Astrocyte (in vitro differentiated cells and primary cell): Measurements from ENCODE around the gene SLC12A3. TPM values are rescaled to one million over a fixed set of nuclear protein-coding genes. Genes with fewer than 3 reads are reported as not detected.

Experiments
- DNase-seq: peaks from one replicate; pipeline ENCODE4 v3.0.0-alpha.2; 2010; ENCODE audit warnings: low read depth
- FAIRE-seq: peaks from 2 replicates; lab custom pipeline; 2011; peaks lifted over from hg19 to GRCh38; lab: Jason Lieb, UNC
- H2AFZ ChIP-seq: 2 replicates; pipeline ENCODE4 v1.6.0; 2012; ENCODE audit warnings: low read depth, low read length, inconsistent platforms
- H3K27ac ChIP-seq: 2 replicates; pipeline ENCODE4 v1.5.1; 2011; ENCODE audit warnings: low read depth, low read length, inconsistent platforms
- H3K27me3 ChIP-seq: 2 replicates; pipeline ENCODE4 v1.6.0; 2011; ENCODE audit warnings: low read length, inconsistent platforms; ENCODE audit not compliant: insufficient read depth
- H3K36me3 ChIP-seq: 2 replicates; pipeline ENCODE4 v1.5.1; 2011; ENCODE audit warnings: low read length, inconsistent platforms; ENCODE audit not compliant: insufficient read depth
- H3K4me1 ChIP-seq: 2 replicates; pipeline ENCODE4 v1.5.1; 2011; ENCODE audit warnings: low read length, inconsistent platforms; ENCODE audit not compliant: insufficient read depth
- H3K4me2 ChIP-seq: 2 replicates; pipeline ENCODE4 v1.6.0; 2012; ENCODE audit warnings: low read length, inconsistent platforms
- H3K4me3 ChIP-seq: 2 replicates; pipeline ENCODE4 v1.5.1; 2011; ENCODE audit warnings: low read depth, mild to moderate bottlenecking, low read length, inconsistent platforms; ENCODE audit not compliant: insufficient read depth
- H3K79me2 ChIP-seq: 2 replicates; pipeline ENCODE4 v1.6.0; 2012; ENCODE audit warnings: mild to moderate bottlenecking, low read length, inconsistent platforms; ENCODE audit not compliant: insufficient read depth
- H3K9ac ChIP-seq: 2 replicates; pipeline ENCODE4 v1.6.0; 2012; ENCODE audit warnings: mild to moderate bottlenecking, low read length, inconsistent platforms
- H3K9me3 ChIP-seq: 2 replicates; pipeline ENCODE4 v1.5.1; 2012; ENCODE audit warnings: low read depth, mild to moderate bottlenecking, low read length, inconsistent platforms; ENCODE audit not compliant: insufficient read depth
- H4K20me1 ChIP-seq: 2 replicates; pipeline ENCODE4 v1.6.0; 2012; ENCODE audit warnings: low read length, inconsistent platforms; ENCODE audit not compliant: insufficient read depth
- H3K27ac Mint-ChIP-seq: one replicate; pipeline ENCODE4 v1.8.0; 2021; ENCODE audit warnings: mild to moderate bottlenecking, mixed read lengths; ENCODE audit not compliant: unreplicated experiment
- H3K27me3 Mint-ChIP-seq: one replicate; pipeline ENCODE4 v1.8.0; 2021; ENCODE audit warnings: low read depth, mixed read lengths; ENCODE audit not compliant: unreplicated experiment
- H3K36me3 Mint-ChIP-seq: one replicate; pipeline ENCODE4 v1.8.0; 2021; ENCODE audit warnings: low read depth, mixed read lengths; ENCODE audit not compliant: unreplicated experiment
- H3K4me1 Mint-ChIP-seq: one replicate; pipeline ENCODE4 v1.8.0; 2021; ENCODE audit warnings: low read depth, mixed read lengths; ENCODE audit not compliant: unreplicated experiment
- H3K4me3 Mint-ChIP-seq: one replicate; pipeline ENCODE4 v1.8.0; 2021; ENCODE audit warnings: mild to moderate bottlenecking, moderate library complexity, mixed read lengths; ENCODE audit not compliant: unreplicated experiment
- H3K9me3 Mint-ChIP-seq: one replicate; pipeline ENCODE4 v1.8.0; 2021; ENCODE audit warnings: mild to moderate bottlenecking, mixed read lengths; ENCODE audit not compliant: unreplicated experiment
- EZH2 ChIP-seq: IDR thresholded peaks from 2 replicates; pipeline ENCODE4 v1.6.1; 2012; ENCODE audit warnings: mild to moderate bottlenecking, low read length, inconsistent platforms; ENCODE audit not compliant: insufficient read depth
- total RNA-seq: library from RNA; stranded (reverse); gene quantifications from 2 replicates; pipeline ENCODE4 v1.2.1, GENCODE V29; 2021
- TF ChIP-seq, protein P1 (sequence below): IDR thresholded peaks from 2 replicates; pipeline ENCODE4 v1.5.1; 2011; ENCODE audit warnings: low read depth, mild to moderate bottlenecking, inconsistent platforms, low read length, moderate library complexity; ENCODE audit not compliant: insufficient read depth

SLC12A3 gene
- total RNA-seq, 1 donor from 2014 or later: 0.18 TPM

DNA sequence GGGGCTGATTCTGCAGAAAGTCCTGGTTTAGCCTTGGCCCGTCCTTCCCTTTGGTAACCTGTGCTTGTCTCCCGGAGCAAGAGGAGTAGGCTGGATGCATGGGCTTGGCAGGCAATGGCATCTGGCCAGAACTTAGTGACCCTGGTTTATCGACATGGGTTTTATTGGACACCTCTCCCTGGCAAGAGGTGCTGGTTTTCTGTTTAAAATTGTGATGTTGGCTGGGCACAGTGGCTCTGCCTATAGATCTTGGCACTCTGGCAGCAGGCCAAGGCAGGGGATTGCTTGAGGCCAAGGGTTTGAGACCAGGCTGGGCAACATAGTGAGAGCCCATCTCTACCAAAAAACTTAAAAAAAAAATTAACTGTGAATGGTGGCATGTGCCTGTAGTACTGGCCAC is 31.2 kb downstream of the SLC12A3 start:
- peaks cover 37% of the 10 kb centered on the region for H3K27me3 Mint-ChIP-seq
- H3K9ac ChIP-seq: no peak overlapping the region
- no peaks in the 10 kb centered on the region for H3K4me1 ChIP-seq
- FAIRE-seq: no peak
- no peaks in the 10 kb centered on the region for H3K36me3 Mint-ChIP-seq
- peaks cover 4% of the 10 kb centered on the region for H3K27me3 ChIP-seq
- H4K20me1 ChIP-seq: no peaks in the 10 kb centered on the region
- H3K27ac ChIP-seq: no peak overlapping the region
- no peak overlapping the region for H2AFZ ChIP-seq
- H3K79me2 ChIP-seq: no peaks in the 10 kb centered on the region
- H3K4me3 Mint-ChIP-seq: no peak overlapping the region
- H3K36me3 ChIP-seq: no peaks in the 10 kb centered on the region
- no peak overlapping the region for H3K4me3 ChIP-seq
- no peaks in the 10 kb centered on the region for H3K9me3 ChIP-seq
- H3K9me3 Mint-ChIP-seq: peaks cover 3% of the 10 kb centered on the region
- no peak for TF ChIP-seq EZH2
- TF ChIP-seq, protein P1, sequence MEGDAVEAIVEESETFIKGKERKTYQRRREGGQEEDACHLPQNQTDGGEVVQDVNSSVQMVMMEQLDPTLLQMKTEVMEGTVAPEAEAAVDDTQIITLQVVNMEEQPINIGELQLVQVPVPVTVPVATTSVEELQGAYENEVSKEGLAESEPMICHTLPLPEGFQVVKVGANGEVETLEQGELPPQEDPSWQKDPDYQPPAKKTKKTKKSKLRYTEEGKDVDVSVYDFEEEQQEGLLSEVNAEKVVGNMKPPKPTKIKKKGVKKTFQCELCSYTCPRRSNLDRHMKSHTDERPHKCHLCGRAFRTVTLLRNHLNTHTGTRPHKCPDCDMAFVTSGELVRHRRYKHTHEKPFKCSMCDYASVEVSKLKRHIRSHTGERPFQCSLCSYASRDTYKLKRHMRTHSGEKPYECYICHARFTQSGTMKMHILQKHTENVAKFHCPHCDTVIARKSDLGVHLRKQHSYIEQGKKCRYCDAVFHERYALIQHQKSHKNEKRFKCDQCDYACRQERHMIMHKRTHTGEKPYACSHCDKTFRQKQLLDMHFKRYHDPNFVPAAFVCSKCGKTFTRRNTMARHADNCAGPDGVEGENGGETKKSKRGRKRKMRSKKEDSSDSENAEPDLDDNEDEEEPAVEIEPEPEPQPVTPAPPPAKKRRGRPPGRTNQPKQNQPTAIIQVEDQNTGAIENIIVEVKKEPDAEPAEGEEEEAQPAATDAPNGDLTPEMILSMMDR: no peak
- H3K4me1 Mint-ChIP-seq: peaks cover 2% of the 10 kb centered on the region
- H3K4me2 ChIP-seq: no peak overlapping the region
- H3K27ac Mint-ChIP-seq: no peak overlapping the region
- no peak for DNase-seq

DNA sequence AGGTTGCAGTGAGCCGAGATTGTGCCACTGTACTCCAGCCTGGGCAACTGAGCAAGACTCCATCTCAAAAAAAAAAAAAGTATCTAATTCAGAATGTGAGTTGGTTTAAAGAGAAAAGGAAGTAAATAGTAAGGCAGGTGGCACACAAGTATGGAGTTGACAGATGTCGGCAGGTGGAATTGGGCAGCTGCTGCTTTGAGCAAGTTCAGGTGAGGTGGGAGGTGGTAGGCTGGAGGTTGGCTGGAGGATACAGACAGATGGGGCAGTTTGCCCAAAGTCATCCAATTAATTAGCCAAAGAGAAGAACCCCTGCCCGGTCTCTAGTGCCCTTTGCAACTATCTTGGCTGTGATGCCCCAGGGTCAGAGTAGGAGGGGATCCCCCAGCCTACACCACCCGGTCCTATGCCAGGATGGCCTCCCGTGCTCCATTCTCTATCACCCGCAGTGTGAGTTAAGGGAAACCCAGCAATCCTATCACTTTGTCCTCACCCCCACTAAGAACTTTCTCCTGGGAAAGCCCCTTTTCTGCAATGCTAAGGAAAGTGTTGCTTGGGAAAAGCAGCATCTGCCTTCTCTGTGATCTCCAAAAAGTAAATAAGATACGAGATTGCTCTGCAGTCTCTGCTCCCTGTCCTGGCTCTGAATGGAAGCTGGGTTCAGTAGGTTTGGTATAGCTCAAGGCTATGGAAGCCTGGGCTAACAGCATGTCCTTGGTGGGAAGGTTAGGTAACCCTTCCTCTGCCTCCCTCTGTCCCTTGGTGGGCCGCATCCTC is 32.2 kb downstream of the SLC12A3 start:
- Histone ChIP-seq H3K4me3 (no peak overlapping the region), H3K4me2 (no peak overlapping the region), H3K36me3 (no peaks in the 10 kb centered on the region), H3K27me3 (peaks cover 4% of the 10 kb centered on the region), H3K79me2 (no peaks in the 10 kb centered on the region), H3K4me1 (no peaks in the 10 kb centered on the region), H2AFZ (no peak overlapping the region), H3K9me3 (no peaks in the 10 kb centered on the region), H4K20me1 (no peaks in the 10 kb centered on the region), H3K27ac (no peak overlapping the region), H3K9ac (no peak overlapping the region)
- Mint-ChIP-seq H3K4me3 (no peak overlapping the region), H3K27me3 (peaks cover 38% of the 10 kb centered on the region), H3K9me3 (peaks cover 4% of the 10 kb centered on the region), H3K4me1 (peaks cover 2% of the 10 kb centered on the region), H3K36me3 (no peaks in the 10 kb centered on the region), H3K27ac (no peak overlapping the region)
- FAIRE-seq (no peak), DNase-seq (no peak)
- TF ChIP-seq, protein P1: no peak
- TF ChIP-seq EZH2: no peak

DNA sequence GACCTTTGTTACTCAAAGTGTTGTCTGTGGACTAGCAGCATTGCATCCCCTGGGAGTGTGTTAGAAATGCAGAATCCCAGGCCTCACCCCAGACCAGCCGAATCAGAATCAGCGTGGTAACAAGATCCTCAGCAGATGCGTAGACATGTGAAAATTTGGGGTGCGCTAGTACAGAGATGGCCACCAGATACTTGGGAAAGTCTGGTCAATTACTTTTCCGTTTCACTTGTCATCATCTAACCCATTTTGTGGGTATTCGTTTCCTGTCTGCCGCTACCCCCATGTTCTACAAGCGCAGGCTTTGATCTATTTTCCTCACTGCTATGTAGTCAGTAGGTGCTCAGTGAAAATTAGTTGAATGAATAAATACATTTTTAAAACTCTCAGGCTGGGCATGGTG is 33.8 kb downstream of the SLC12A3 start:
- Histone ChIP-seq H3K9ac (no peak overlapping the region), H4K20me1 (no peaks in the 10 kb centered on the region), H3K4me1 (no peaks in the 10 kb centered on the region), H3K9me3 (no peaks in the 10 kb centered on the region), H2AFZ (no peak overlapping the region), H3K36me3 (no peaks in the 10 kb centered on the region), H3K27me3 (peaks cover 4% of the 10 kb centered on the region), H3K79me2 (no peaks in the 10 kb centered on the region), H3K4me2 (no peak overlapping the region), H3K27ac (no peak overlapping the region), H3K4me3 (no peak overlapping the region)
- Mint-ChIP-seq H3K27ac (no peak overlapping the region), H3K4me3 (no peak overlapping the region), H3K27me3 (peaks cover 37% of the 10 kb centered on the region), H3K4me1 (peaks cover 2% of the 10 kb centered on the region), H3K36me3 (peaks cover under 1% of the 10 kb centered on the region), H3K9me3 (peaks cover 4% of the 10 kb centered on the region)
- FAIRE-seq: no peak
- TF ChIP-seq EZH2: no peak
- TF ChIP-seq, protein P1: no peak
- no peak for DNase-seq
